Left lobe of liver (tissue), 2 donors: ENCODE data around the gene B3GALT5. TPM values are rescaled to one million over a fixed set of nuclear protein-coding genes. Genes with fewer than 3 reads are reported as not detected.

ENCODE experiments used
- ATAC-seq: fragments of 200-7000 bp; cut with Tn5 transposase; one replicate; pipeline ENCODE4 v1.9.1; 2020; ENCODE audit warnings: mild to moderate bottlenecking, moderate library complexity
- DNase-seq: peaks from one replicate; pipeline ENCODE4 v3.0.0-alpha.2; 2020; ENCODE audit warnings: low spot score
- total RNA-seq: library from RNA; stranded (reverse); gene quantifications from one replicate; pipeline ENCODE4 v1.2.1, GENCODE V29; 2021
- donor health status: DM: no; HTN: no; CAD: no; lungs with moderate emphysema.
- donor health status: DM: no; HTN: yes; CAD: no.

B3GALT5 gene
- total RNA-seq, 1 donor from 2014 or later: 0.23 TPM

- DNase-seq (no peak), ATAC-seq (no peak)
These were observed 29.2 kb downstream of the B3GALT5 start for GRCh38 chr21:39641827-39642450.

- no peak for ATAC-seq
- no peak for DNase-seq
These were observed 31.4 kb downstream of the B3GALT5 start for GRCh38 chr21:39644062-39644560.

- no peak for ATAC-seq
- DNase-seq: no peak
These were observed 32.6 kb downstream of the B3GALT5 start for GRCh38 chr21:39645331-39645730.

GRCh38 chr21:39647476-39647875 is 34.7 kb downstream of the B3GALT5 start:
- no peak for DNase-seq

GRCh38 chr21:39648879-39649278 is 36.1 kb downstream of the B3GALT5 start:
- ATAC-seq: no peak
- DNase-seq: no peak

More at GRCh38 chr21:39647476-39647875, 34.7 kb downstream of the B3GALT5 start:
- ATAC-seq: no peak

GRCh38 chr21:39649526-39649925 is 36.8 kb downstream of the B3GALT5 start:
- ATAC-seq (no peak), DNase-seq (no peak)

- ATAC-seq: no peak
These were observed 37.6 kb downstream of the B3GALT5 start for GRCh38 chr21:39650306-39650705.

GRCh38 chr21:39650801-39651200 is 38.1 kb downstream of the B3GALT5 start:
- DNase-seq: no peak
- no peak for ATAC-seq

More at GRCh38 chr21:39650306-39650705, 37.6 kb downstream of the B3GALT5 start:
- DNase-seq: no peak

- DNase-seq: no peak
- no peak for ATAC-seq
These were observed 38.5 kb downstream of the B3GALT5 start for GRCh38 chr21:39651206-39651605.

GRCh38 chr21:39654951-39655350 is 42.2 kb downstream of the B3GALT5 start:
- DNase-seq (no peak), ATAC-seq (no peak)

- ATAC-seq: no peak
- DNase-seq: no peak
These were observed 42.8 kb downstream of the B3GALT5 start for GRCh38 chr21:39655589-39655988.

GRCh38 chr21:39656209-39656608 is 43.5 kb downstream of the B3GALT5 start:
- no peak for ATAC-seq
- DNase-seq: no peak

- no peak for ATAC-seq
- DNase-seq: no peak
These were observed 44.5 kb downstream of the B3GALT5 start for GRCh38 chr21:39657091-39657689.

- ATAC-seq (no peak), DNase-seq (peak; percentile 28)
These were observed 45.3 kb downstream of the B3GALT5 start for GRCh38 chr21:39658066-39658465.

GRCh38 chr21:39659070-39659815 is 46.5 kb downstream of the B3GALT5 start:
- DNase-seq (no peak), ATAC-seq (no peak)

- ATAC-seq: peak; percentile 52
- DNase-seq: peak; percentile 40
These were observed 47.6 kb downstream of the B3GALT5 start for GRCh38 chr21:39660191-39660980.

- DNase-seq (no peak), ATAC-seq (no peak)
These were observed 48.4 kb downstream of the B3GALT5 start for GRCh38 chr21:39661121-39661520.

GRCh38 chr21:39661740-39662139 is 49.0 kb downstream of the B3GALT5 start:
- no peak for ATAC-seq
- DNase-seq: peak; percentile 18

- ATAC-seq (no peak), DNase-seq (no peak)
These were observed 49.7 kb downstream of the B3GALT5 start for GRCh38 chr21:39662411-39662953.

GRCh38 chr21:39663066-39663465 is 50.3 kb downstream of the B3GALT5 start:
- no peak for DNase-seq
- ATAC-seq: no peak
